NCI-H1092 (cell line): ENCODE data around the gene CFAP251.

Experiments
- DNase-seq: peaks from one replicate; lab custom pipeline; 2025; lab: John Stamatoyannopoulos, UW

Gene CFAP251

GRCh38 chr12:122052285-122052684 lies 133.9 kb downstream of the CFAP251 start:
- no peak for DNase-seq
